ENCODE results near the gene KRT36.

DNA sequence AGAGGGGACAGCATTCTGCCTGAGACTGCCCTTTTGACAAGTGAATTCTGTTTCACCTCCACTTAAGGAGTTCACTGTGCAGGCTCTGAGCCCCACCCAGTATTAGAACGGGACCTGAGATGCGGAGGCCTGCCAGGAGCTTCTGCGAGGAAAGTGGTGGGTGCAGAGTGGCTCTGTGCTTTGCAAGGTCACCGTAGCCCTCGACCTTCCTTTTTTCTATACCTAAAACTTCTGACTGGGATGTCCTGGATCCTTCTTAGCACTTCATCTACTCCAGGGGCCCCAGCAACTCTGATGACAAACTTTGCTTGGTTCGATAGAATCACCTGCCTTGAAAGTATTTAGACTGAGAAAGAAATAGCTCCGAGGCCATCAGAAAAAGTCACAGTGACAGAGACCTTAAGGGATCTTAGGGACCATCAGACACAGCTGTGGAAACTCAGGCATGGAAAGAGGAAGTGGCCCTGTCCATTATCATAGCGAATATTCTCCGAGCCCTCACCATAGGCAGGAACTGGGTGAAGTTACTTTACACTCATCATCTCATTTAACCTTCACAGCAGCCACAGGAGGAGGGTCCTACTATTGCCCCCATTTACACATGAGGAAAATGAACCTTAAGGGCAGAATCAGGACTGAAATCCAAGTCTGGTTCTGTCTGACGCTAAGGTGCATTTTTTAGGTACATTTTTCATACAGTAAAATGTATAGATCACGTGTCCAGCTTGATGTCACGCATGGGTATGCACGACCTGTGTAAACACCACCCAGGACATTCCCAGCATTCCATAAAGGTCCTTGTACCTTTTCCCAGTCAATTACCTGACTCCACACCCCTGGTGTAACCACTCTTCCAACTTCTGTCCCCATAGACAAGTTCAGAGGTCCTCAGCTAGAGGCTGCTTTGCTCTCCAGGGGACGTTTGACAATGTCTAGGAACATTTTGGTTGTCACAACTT, 16.4 kb upstream of the KRT36 start:
- TF ChIP-seq POLR2A (IDR thresholded peaks at IDR 0.05) (no peak), POLR2AphosphoS5 (IDR thresholded peaks at IDR 0.05) (no peak)
